A549 (cell line): ENCODE results near the gene NDUFAF4. TPM values are rescaled to one million over a fixed set of nuclear protein-coding genes. Genes with fewer than 3 reads are reported as not detected.

Source experiments
- ATAC-seq, 2 experiments: fragments of 200-7000 bp in 1 of 2; fragments of >200 bp in 1 of 2; cut with Nextera tagmentation in 1 of 2; cut with Tn5 transposase in 1 of 2; 3 replicates each; pipeline versions ENCODE4 v1.8.0 to v1.9.1; 2018 to 2020; ENCODE audit warnings: mild to moderate bottlenecking in 1 of 2, moderate library complexity in 1 of 2
- CTCF ChIA-PET: fragments of 300-600 bp; sonication (Branson Sonifier 250); formaldehyde crosslinking; extraction: SDS; loops from one replicate; lab custom pipeline; 2021; ENCODE audit warnings: antibody characterized with exemption, inconsistent platforms; lab: Yijun Ruan, JAX
- POLR2A ChIA-PET: fragments of 350-600 bp; formaldehyde crosslinking; extraction: SDS; loops from one replicate; lab custom pipeline; 2021; ENCODE audit warnings: antibody characterized with exemption, inconsistent platforms; lab: Yijun Ruan, JAX
- DNase-seq, 2 experiments: peaks; one replicate each; pipeline versions ENCODE4 v3.0.0 to v3.0.0-alpha.2; 2011 to 2016; ENCODE audit warnings: low read depth in 1 of 2, low spot score in 1 of 2
- FAIRE-seq: peaks from 2 replicates; lab custom pipeline; 2011; peaks lifted over from hg19 to GRCh38; lab: Jason Lieb, UNC
- H3K27ac ChIP-seq, 2 experiments: fragments of >200 bp; sonication (Bioruptor Twin); formaldehyde crosslinking; 3 replicates each; pipeline ENCODE4 v1.5.1; 2016 to 2017
- H3K4me1 ChIP-seq: fragments of >200 bp; sonication (Bioruptor Twin); formaldehyde crosslinking; 3 replicates; pipeline ENCODE4 v1.6.1; 2016
- H3K4me2 ChIP-seq: fragments of >200 bp; sonication (Bioruptor Twin); formaldehyde crosslinking; 3 replicates; pipeline ENCODE4 v1.6.1; 2016
- H3K4me3 ChIP-seq: fragments of >200 bp; sonication (Bioruptor Twin); formaldehyde crosslinking; 3 replicates; pipeline ENCODE4 v1.5.1; 2016
- H3K9me3 ChIP-seq: fragments of >200 bp; sonication (Bioruptor Twin); formaldehyde crosslinking; 3 replicates; pipeline ENCODE4 v1.6.1; 2016
- CHD4 ChIP-seq: fragments of 200-600 bp; sonication (generic); IDR thresholded peaks from 2 replicates; pipeline ENCODE4 v1.6.1; 2016; ENCODE audit warnings: antibody characterized with exemption, mild to moderate bottlenecking, borderline replicate concordance
- E2F6 ChIP-seq: IDR thresholded peaks from 2 replicates; pipeline ENCODE4 v1.6.1; 2012; ENCODE audit warnings: low read depth, borderline replicate concordance
- EHF ChIP-seq: fragments of 250-450 bp; sonication (Bioruptor Pico); IDR thresholded peaks from 2 replicates; pipeline ENCODE4 v1.5.0; 2020; ENCODE audit warnings: mild to moderate bottlenecking
- ESRRA ChIP-seq: fragments of 150-350 bp; IDR thresholded peaks from 2 replicates; pipeline ENCODE4 v1.6.1; 2014; ENCODE audit warnings: mild to moderate bottlenecking, low read length, borderline replicate concordance
- FOSB ChIP-seq: fragments of 250-450 bp; sonication (Bioruptor Pico); IDR thresholded peaks from 2 replicates; pipeline ENCODE4 v1.5.0; 2020; ENCODE audit warnings: mild to moderate bottlenecking, moderate library complexity
- FOSL2 ChIP-seq, 2 experiments: fragments of 450-650 bp in 1 of 2; fragments of >200 bp in 1 of 2; sonication (Bioruptor Twin) in 1 of 2; formaldehyde crosslinking; IDR thresholded peaks; 2 replicates each; pipeline versions ENCODE4 v1.5.0 to v1.6.1; 2016 to 2020; ENCODE audit warnings: mild to moderate bottlenecking in 1 of 2, moderate library complexity in 1 of 2
- HMGXB4 ChIP-seq: fragments of 250-450 bp; sonication (Bioruptor Pico); IDR thresholded peaks from 2 replicates; pipeline ENCODE4 v1.5.0; 2021; ENCODE audit warnings: mild to moderate bottlenecking, moderate library complexity, borderline replicate concordance
- HOXB5 ChIP-seq: fragments of 250-450 bp; sonication (Bioruptor Pico); IDR thresholded peaks from 2 replicates; pipeline ENCODE4 v1.5.0; 2020; ENCODE audit warnings: mild to moderate bottlenecking, moderate library complexity
- JUN ChIP-seq, 2 experiments: fragments of >200 bp; sonication (Bioruptor Twin); formaldehyde crosslinking; IDR thresholded peaks; 2 replicates in 1 of 2; 3 replicates in 1 of 2; pipeline ENCODE4 v1.6.1; 2016 to 2017
- JUNB ChIP-seq: fragments of >200 bp; sonication (Bioruptor Twin); formaldehyde crosslinking; IDR thresholded peaks from 2 replicates; pipeline ENCODE4 v1.6.1; 2016
- KDM5A ChIP-seq: fragments of 200-600 bp; sonication (generic); IDR thresholded peaks from 2 replicates; pipeline ENCODE4 v1.6.1; 2016; ENCODE audit warnings: antibody characterized with exemption, mild to moderate bottlenecking
- MAFK ChIP-seq: fragments of 450-650 bp; IDR thresholded peaks from 2 replicates; pipeline ENCODE4 v1.6.1; 2014; ENCODE audit not compliant: partially characterized antibody
- NFE2L2 ChIP-seq: fragments of 150-350 bp; conservative IDR thresholded peaks from 2 replicates; pipeline ENCODE4 v1.6.1; 2014; ENCODE audit warnings: low read length
- PBX3 ChIP-seq: IDR thresholded peaks from 2 replicates; pipeline ENCODE4 v1.6.1; 2012
- POLR2A ChIP-seq: IDR thresholded peaks from 2 replicates; pipeline ENCODE4 v1.6.1; 2012; ENCODE audit warnings: mild to moderate bottlenecking, low read length
- POLR2AphosphoS2 ChIP-seq: conservative IDR thresholded peaks from 2 replicates; pipeline ENCODE4 v1.6.1; 2012; ENCODE audit warnings: low read length, improper control_type of control experiment, inconsistent platforms
- RAD21 ChIP-seq, 2 experiments: fragments of >200 bp in 1 of 2; sonication (Bioruptor Twin) in 1 of 2; formaldehyde crosslinking in 1 of 2; IDR thresholded peaks in 1 of 2; conservative IDR thresholded peaks in 1 of 2; 2 replicates in 1 of 2; 3 replicates in 1 of 2; pipeline ENCODE4 v1.6.1; 2012 to 2018; ENCODE audit warnings: inconsistent platforms in 1 of 2
- RARB ChIP-seq: fragments of 250-450 bp; sonication (Bioruptor Pico); IDR thresholded peaks from 2 replicates; pipeline ENCODE4 v1.8.0; 2021; ENCODE audit warnings: mild to moderate bottlenecking, moderate library complexity
- SREBF2 ChIP-seq: fragments of 450-650 bp; IDR thresholded peaks from 2 replicates; pipeline ENCODE4 v1.6.1; 2014; ENCODE audit warnings: mild to moderate bottlenecking, moderate library complexity
- TFCP2L1 ChIP-seq: fragments of 250-450 bp; sonication (Bioruptor Pico); IDR thresholded peaks from 2 replicates; pipeline ENCODE4 v1.5.0; 2021; ENCODE audit warnings: mild to moderate bottlenecking
- USF2 ChIP-seq: fragments of 450-650 bp; IDR thresholded peaks from 2 replicates; pipeline ENCODE4 v1.6.1; 2014; ENCODE audit warnings: antibody characterized with exemption
- ZSCAN20 ChIP-seq: fragments of 250-450 bp; sonication (Bioruptor Pico); IDR thresholded peaks from 2 replicates; pipeline ENCODE4 v1.8.0; 2022; ENCODE audit warnings: mild to moderate bottlenecking, moderate library complexity
- WGBS: methylation state at CpG from one replicate; pipeline ENCODE4 v1.1.6; 2017; ENCODE audit errors: missing lambda C conversion rate; 5-methylcytosine and 5-hydroxymethylcytosine counted together
- polyA plus RNA-seq, 4 experiments: library from polyadenylated mRNA; depleted of rRNA in 3 of 4; stranded (reverse); fragments of >200 nt; fragmentation: RNase III in 1 of 4; extraction: RNeasy Plus Mini Kit Qiagen cat#74134 plus additional on column Dnase treatment in 1 of 4; gene quantifications; 2 replicates in 3 of 4; 3 replicates in 1 of 4; pipeline ENCODE4 v1.2.3, GENCODE V29; 2011 to 2017

Gene NDUFAF4
- polyA plus RNA-seq, 2 of the 4 experiments (the other 2 are of a cell fraction) = 37.9 to 58.7 TPM

- TF ChIP-seq E2F6 = no peak
Observed at GRCh38 chr6:96876886-96877545, 20.7 kb downstream of the NDUFAF4 start (continued).

GRCh38 chr6:96872976-96873375, 24.7 kb downstream of the NDUFAF4 start:
- H3K4me3 ChIP-seq = no peak overlapping the region
- no peaks in the 10 kb centered on the region for H3K4me1 ChIP-seq
- FAIRE-seq (no peak), ATAC-seq (no peak), DNase-seq (no peak)
- H3K27ac ChIP-seq = no peak overlapping the region
- CTCF ChIA-PET = no interaction called here
- 5% methylated on average over 1 of the region's 1 CpG for WGBS
- TF ChIP-seq KDM5A = no peak
- TF ChIP-seq, all 56 proteins: peak for 0
- no peaks in the 10 kb centered on the region for H3K9me3 ChIP-seq
- POLR2A ChIA-PET = no interaction called here
- no peak overlapping the region for H3K4me2 ChIP-seq

- WGBS = 47% methylated on average over 3 of the region's 3 CpGs
- Histone ChIP-seq H3K4me3 (no peak overlapping the region), H3K4me2 (no peak overlapping the region), H3K4me1 (no peaks in the 10 kb centered on the region), H3K9me3 (no peaks in the 10 kb centered on the region; the same call in 2 of the 3 replicates), H3K27ac (no peak overlapping the region)
- DNase-seq (no peak), FAIRE-seq (no peak), ATAC-seq (no peak)
- ChIA-PET POLR2A (no interaction called here), CTCF (interaction anchor here (0.6 to 1.8 kb wide), 2 partner anchors 14 to 34 kb away, joined by 4 to 5 read pairs; no protein-coding TSS in a partner anchor)
- TF ChIP-seq FOSB (CRISPR knock-in tag) = no peak
- no peak for TF ChIP-seq POLR2A
- TF ChIP-seq JUNB = no peak
- no peak for TF ChIP-seq NFE2L2
- TF ChIP-seq EHF = no peak
- no peak for TF ChIP-seq RAD21 (conservative IDR thresholded peaks at IDR 0.05 in 1 of 2, IDR thresholded peaks at IDR 0.05 in 1 of 2)
- TF ChIP-seq SREBF2 = no peak
- no peak for TF ChIP-seq TFCP2L1 (CRISPR knock-in tag)
- TF ChIP-seq MAFK = no peak
- no peak for TF ChIP-seq HMGXB4 (CRISPR knock-in tag)
- no peak for TF ChIP-seq HOXB5 (CRISPR knock-in tag)
- no peak for TF ChIP-seq RARB (CRISPR knock-in tag)
- TF ChIP-seq PBX3 = no peak
- TF ChIP-seq POLR2AphosphoS2 = no peak
- no peak for TF ChIP-seq JUN (IDR thresholded peaks at IDR 0.05)
- TF ChIP-seq ESRRA = no peak
- no peak for TF ChIP-seq USF2
- no peak for TF ChIP-seq CHD4
- no peak for TF ChIP-seq FOSL2 (IDR thresholded peaks at IDR 0.05)
- no peak for TF ChIP-seq FOSL2 (CRISPR knock-in tag; IDR thresholded peaks at IDR 0.05)
- TF ChIP-seq ZSCAN20 (CRISPR knock-in tag) = no peak
- TF ChIP-seq, all 56 proteins: peak for 0
Observed at GRCh38 chr6:96865055-96865405, 32.7 kb downstream of the NDUFAF4 start.
